Measurements from ENCODE around the gene STAB1. TPM values are rescaled to one million over a fixed set of nuclear protein-coding genes. Genes with fewer than 3 reads are reported as not detected.
A peak's percentile ranks its signal among the peaks of the same experiment; 100 is the strongest.

The STAB1 gene
- total and polyA plus RNA-seq, 2 donors, result 19.5 to 315 TPM

GRCh38 chr3:52490035-52490938, 4.9 kb upstream of the STAB1 start:
- Histone ChIP-seq H3K4me1 (ENCODE audit: control insufficient read depth in 2 of 2, insufficient read depth in 2 of 2, low read length in 2 of 2) (peaks cover 0 to 9% of the 10 kb centered on the region in 2 donors), H3K36me3 (ENCODE audit: control insufficient read depth in 2 of 2, insufficient read depth in 2 of 2, low read length in 1 of 2) (peaks cover 80 to 82% of the 10 kb centered on the region in 2 donors), H3K27me3 (ENCODE audit: control insufficient read depth in 2 of 2, insufficient read depth in 1 of 2, low read length in 1 of 2) (peaks cover 0 to 6% of the 10 kb centered on the region in 2 donors), H3K4me3 (ENCODE audit: low read length in 2 of 2) (no peak overlapping the region), H3K27ac (ENCODE audit: low read depth in 1 of 2, low read length in 1 of 2) (no peak overlapping the region), H3K9me3 (ENCODE audit: control insufficient read depth in 2 of 2, insufficient read depth in 1 of 2, low read length in 1 of 2) (no peaks in the 10 kb centered on the region)
- no peak for DNase-seq (ENCODE audit: low read depth in 6 of 9, low spot score in 9 of 9)
- WGBS, result 90% methylated on average over 22 of the region's 22 CpGs

GRCh38 chr3:52490939-52491526, 4.1 kb upstream of the STAB1 start:
- 90% methylated on average over 23 of the region's 23 CpGs for WGBS
- Histone ChIP-seq H3K4me1 (ENCODE audit: control insufficient read depth in 2 of 2, insufficient read depth in 2 of 2, low read length in 2 of 2) (peaks cover 0 to 9% of the 10 kb centered on the region in 2 donors), H3K27ac (ENCODE audit: low read depth in 1 of 2, low read length in 1 of 2) (no peak overlapping the region), H3K36me3 (ENCODE audit: control insufficient read depth in 2 of 2, insufficient read depth in 2 of 2, low read length in 1 of 2) (peaks cover 73 to 75% of the 10 kb centered on the region in 2 donors), H3K4me3 (ENCODE audit: low read length in 2 of 2) (no peak overlapping the region), H3K27me3 (ENCODE audit: control insufficient read depth in 2 of 2, insufficient read depth in 1 of 2, low read length in 1 of 2) (peaks cover 0 to 14% of the 10 kb centered on the region in 2 donors), H3K9me3 (ENCODE audit: control insufficient read depth in 2 of 2, insufficient read depth in 1 of 2, low read length in 1 of 2) (no peaks in the 10 kb centered on the region)
- DNase-seq (ENCODE audit: low read depth in 6 of 9, low spot score in 9 of 9), result no peak

DNA sequence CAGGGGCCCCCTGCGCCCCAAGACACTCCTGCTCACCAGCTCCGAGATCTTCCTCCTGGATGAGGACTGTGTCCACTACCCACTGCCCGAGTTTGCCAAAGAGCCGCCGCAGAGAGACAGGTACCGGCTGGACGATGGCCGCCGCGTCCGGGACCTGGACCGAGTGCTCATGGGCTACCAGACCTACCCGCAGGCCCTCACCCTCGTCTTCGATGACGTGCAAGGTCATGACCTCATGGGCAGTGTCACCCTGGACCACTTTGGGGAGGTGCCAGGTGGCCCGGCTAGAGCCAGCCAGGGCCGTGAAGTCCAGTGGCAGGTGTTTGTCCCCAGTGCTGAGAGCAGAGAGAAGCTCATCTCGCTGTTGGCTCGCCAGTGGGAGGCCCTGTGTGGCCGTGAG, 3.1 kb upstream of the STAB1 start:
- 97% methylated on average over 21 of the region's 21 CpGs for WGBS
- no peak for DNase-seq (ENCODE audit: low read depth in 6 of 9, low spot score in 9 of 9)
- peaks cover 0 to 20% of the 10 kb centered on the region in 2 donors for H3K27me3 ChIP-seq (ENCODE audit: control insufficient read depth in 2 of 2, insufficient read depth in 1 of 2, low read length in 1 of 2)
- H3K9me3 ChIP-seq (ENCODE audit: control insufficient read depth in 2 of 2, insufficient read depth in 1 of 2, low read length in 1 of 2), result no peaks in the 10 kb centered on the region
- H3K4me3 ChIP-seq (ENCODE audit: low read length in 2 of 2), result no peak overlapping the region
- peaks cover 0 to 9% of the 10 kb centered on the region in 2 donors for H3K4me1 ChIP-seq (ENCODE audit: control insufficient read depth in 2 of 2, insufficient read depth in 2 of 2, low read length in 2 of 2)
- H3K36me3 ChIP-seq (ENCODE audit: control insufficient read depth in 2 of 2, insufficient read depth in 2 of 2, low read length in 1 of 2), result peaks cover 63 to 66% of the 10 kb centered on the region in 2 donors
- no peak overlapping the region for H3K27ac ChIP-seq (ENCODE audit: low read depth in 1 of 2, low read length in 1 of 2)

DNA sequence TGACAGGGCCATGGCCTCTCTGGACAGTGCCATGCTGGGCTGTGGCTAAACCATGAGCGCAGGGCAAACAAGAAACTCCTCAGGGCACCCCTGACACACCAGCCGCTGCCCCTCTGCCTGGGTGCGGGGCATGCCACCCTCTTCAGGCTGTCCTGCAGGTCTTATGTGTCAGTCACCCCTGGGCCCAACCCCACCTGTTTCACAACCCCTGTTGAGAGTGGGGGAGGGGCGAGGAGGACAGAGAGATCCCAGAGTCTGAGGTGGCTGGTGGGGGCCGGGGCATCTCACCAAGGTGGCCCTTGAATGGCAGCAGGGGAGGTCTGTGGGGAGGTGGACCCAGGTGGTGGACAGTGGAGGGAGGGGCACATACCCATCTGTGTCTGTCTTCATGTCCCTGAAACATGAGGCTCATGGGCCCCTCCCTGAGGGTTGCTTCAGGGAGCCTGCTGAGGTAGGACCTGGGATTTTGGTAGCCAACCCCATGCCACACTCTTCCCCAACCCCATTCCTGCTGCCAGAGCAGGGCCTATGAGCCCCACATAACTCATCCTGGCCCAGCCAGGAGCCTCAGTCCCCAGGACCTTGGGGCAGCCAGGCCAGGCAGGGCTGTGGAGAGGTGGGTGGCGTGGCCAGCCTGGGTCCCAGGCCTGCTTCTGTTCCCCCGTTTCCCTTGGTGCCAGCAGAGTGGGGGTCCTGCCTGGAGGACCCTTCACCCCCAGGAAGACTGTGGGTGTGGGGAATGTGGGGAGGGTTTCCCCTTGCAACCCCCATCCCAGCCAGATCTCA, 1.7 kb upstream of the STAB1 start:
- peaks cover 0 to 28% of the 10 kb centered on the region in 2 donors for H3K27me3 ChIP-seq (ENCODE audit: control insufficient read depth in 2 of 2, insufficient read depth in 1 of 2, low read length in 1 of 2)
- H3K36me3 ChIP-seq (ENCODE audit: control insufficient read depth in 2 of 2, insufficient read depth in 2 of 2, low read length in 1 of 2), result peaks cover 50 to 52% of the 10 kb centered on the region in 2 donors
- H3K4me3 ChIP-seq (ENCODE audit: low read length in 2 of 2), result no peak overlapping the region
- H3K9me3 ChIP-seq (ENCODE audit: control insufficient read depth in 2 of 2, insufficient read depth in 1 of 2, low read length in 1 of 2), result no peaks in the 10 kb centered on the region
- 98% methylated on average over 7 of the region's 7 CpGs for WGBS
- H3K4me1 ChIP-seq (ENCODE audit: control insufficient read depth in 2 of 2, insufficient read depth in 2 of 2, low read length in 2 of 2), result peaks cover 0 to 14% of the 10 kb centered on the region in 2 donors
- DNase-seq (ENCODE audit: low read depth in 6 of 9, low spot score in 9 of 9), result no peak
- no peak overlapping the region for H3K27ac ChIP-seq (ENCODE audit: low read depth in 1 of 2, low read length in 1 of 2)

GRCh38 chr3:52494445-52494844, 693 bp upstream of the STAB1 start:
- Histone ChIP-seq H3K27ac (ENCODE audit: low read depth in 1 of 2, low read length in 1 of 2) (no peak overlapping the region), H3K36me3 (ENCODE audit: control insufficient read depth in 2 of 2, insufficient read depth in 2 of 2, low read length in 1 of 2) (peaks cover 41 to 42% of the 10 kb centered on the region in 2 donors), H3K27me3 (ENCODE audit: control insufficient read depth in 2 of 2, insufficient read depth in 1 of 2, low read length in 1 of 2) (peaks cover 0 to 35% of the 10 kb centered on the region in 2 donors), H3K4me1 (ENCODE audit: control insufficient read depth in 2 of 2, insufficient read depth in 2 of 2, low read length in 2 of 2) (peaks cover 0 to 23% of the 10 kb centered on the region in 2 donors), H3K4me3 (ENCODE audit: low read length in 2 of 2) (no peak overlapping the region), H3K9me3 (ENCODE audit: control insufficient read depth in 2 of 2, insufficient read depth in 1 of 2, low read length in 1 of 2) (no peaks in the 10 kb centered on the region)
- DNase-seq (ENCODE audit: low read depth in 6 of 9, low spot score in 9 of 9), result peak in 1 of 9 donors; percentile 13
- WGBS, result 94% methylated on average over 7 of the region's 7 CpGs

GRCh38 chr3:52495777-52496602, 852 bp downstream of the STAB1 start:
- Histone ChIP-seq H3K4me1 (ENCODE audit: control insufficient read depth in 2 of 2, insufficient read depth in 2 of 2, low read length in 2 of 2) (peaks cover 0 to 23% of the 10 kb centered on the region in 2 donors), H3K27ac (ENCODE audit: low read depth in 1 of 2, low read length in 1 of 2) (no peak overlapping the region), H3K27me3 (ENCODE audit: control insufficient read depth in 2 of 2, insufficient read depth in 1 of 2, low read length in 1 of 2) (peaks cover 0 to 35% of the 10 kb centered on the region in 2 donors), H3K36me3 (ENCODE audit: control insufficient read depth in 2 of 2, insufficient read depth in 2 of 2, low read length in 1 of 2) (peaks cover 26 to 27% of the 10 kb centered on the region in 2 donors), H3K4me3 (ENCODE audit: low read length in 2 of 2) (no peak overlapping the region), H3K9me3 (ENCODE audit: control insufficient read depth in 2 of 2, insufficient read depth in 1 of 2, low read length in 1 of 2) (no peaks in the 10 kb centered on the region)
- WGBS, result 88% methylated on average over 16 of the region's 16 CpGs
- DNase-seq (ENCODE audit: low read depth in 6 of 9, low spot score in 9 of 9), result no peak

- H3K36me3 ChIP-seq (ENCODE audit: control insufficient read depth in 2 of 2, insufficient read depth in 2 of 2, low read length in 1 of 2), result peaks cover 2 to 3% of the 10 kb centered on the region in 2 donors
- 12% methylated on average over 24 of the region's 24 CpGs for WGBS
- no peak overlapping the region for H3K4me3 ChIP-seq (ENCODE audit: low read length in 2 of 2)
- peaks cover 0 to 23% of the 10 kb centered on the region in 2 donors for H3K4me1 ChIP-seq (ENCODE audit: control insufficient read depth in 2 of 2, insufficient read depth in 2 of 2, low read length in 2 of 2)
- H3K27me3 ChIP-seq (ENCODE audit: control insufficient read depth in 2 of 2, insufficient read depth in 1 of 2, low read length in 1 of 2), result peaks cover 0 to 35% of the 10 kb centered on the region in 2 donors
- H3K27ac ChIP-seq (ENCODE audit: low read depth in 1 of 2, low read length in 1 of 2), result no peak overlapping the region
- H3K9me3 ChIP-seq (ENCODE audit: control insufficient read depth in 2 of 2, insufficient read depth in 1 of 2, low read length in 1 of 2), result no peaks in the 10 kb centered on the region
- peak in 5 of 9 donors; percentile 6 to 45 (median 13) for DNase-seq (ENCODE audit: low read depth in 6 of 9, low spot score in 9 of 9)
Observed at GRCh38 chr3:52498137-52499054, 3.3 kb downstream of the STAB1 start.

Data from thymus (tissue), 11 donors.